ENCODE data around the gene GLT1D1.

- TF ChIP-seq CTCF (IDR thresholded peaks at IDR 0.05; ENCODE audit: borderline replicate concordance, extremely low read depth, low read length, poor library complexity, severe bottlenecking) (no peak), EZH2 (IDR thresholded peaks at IDR 0.05; ENCODE audit: borderline replicate concordance, low read depth, low read length, severe bottlenecking) (no peak)
Observed at GRCh38 chr12:129028844-129029243, 175.6 kb downstream of the GLT1D1 start.

All from DND-41 (cell line).